GM18870 (cell line): ENCODE measurements around the gene TMEM225B.
A peak's percentile ranks its signal among the peaks of the same experiment; 100 is the strongest.
"Not testable (repeated sequence)": the region's sequence is repeated elsewhere in the genome, so short reads cannot be mapped to it uniquely, and the experiment has no call there.

Experiments
- ATAC-seq: cut with Tn5 transposase; IDR thresholded peaks from one replicate; pipeline ENCODE4 v1.9.1; 2021; ENCODE audit warnings: moderate library complexity; ENCODE audit not compliant: unreplicated experiment

Gene TMEM225B

GRCh38 chr7:99597762-99598501 lies at the start of gene TMEM225B:
TSS of gene TMEM225B (plus strand) at chr7:99598267. CDS start at chr7:99604389, 6,122 bp downstream.
- ATAC-seq, result no peak

GRCh38 chr7:99549545-99549944 lies 48.5 kb upstream of the TMEM225B start:
- ATAC-seq, result not testable (repeated sequence)

GRCh38 chr7:99551334-99551733 lies 46.7 kb upstream of the TMEM225B start:
- ATAC-seq, result no peak

- peak; percentile 87 for ATAC-seq
These were observed 46.2 kb upstream of the TMEM225B start, which contains the start of gene FAM200A for GRCh38 chr7:99551767-99552463. TSS of gene FAM200A (minus strand) at chr7:99552114. CDS start at chr7:99548407, 3,707 bp downstream.

GRCh38 chr7:99553039-99553438 lies 45.0 kb upstream of the TMEM225B start:
- no peak for ATAC-seq

GRCh38 chr7:99554939-99555338 lies 43.1 kb upstream of the TMEM225B start:
- ATAC-seq, result no peak

GRCh38 chr7:99557196-99557607 lies 40.9 kb upstream of the TMEM225B start:
- ATAC-seq, result no peak

- ATAC-seq, result no peak
These were observed 40.1 kb upstream of the TMEM225B start for GRCh38 chr7:99557940-99558305.

- peak; percentile 51 for ATAC-seq
These were observed 39.5 kb upstream of the TMEM225B start, which contains the start of gene ZNF655 for GRCh38 chr7:99558306-99559174. TSS of gene ZNF655 (plus strand) at chr7:99558642. CDS start at chr7:99560560, 1,918 bp downstream.

GRCh38 chr7:99559175-99559915 lies 38.7 kb upstream of the TMEM225B start:
- ATAC-seq, result no peak

GRCh38 chr7:99560834-99561736 lies 37.0 kb upstream of the TMEM225B start:
- ATAC-seq, result no peak

- ATAC-seq, result no peak
These were observed 36.4 kb upstream of the TMEM225B start for GRCh38 chr7:99561737-99562051.

GRCh38 chr7:99562114-99562784 lies 35.8 kb upstream of the TMEM225B start:
- ATAC-seq, result no peak

GRCh38 chr7:99562832-99563231 lies 35.2 kb upstream of the TMEM225B start:
- ATAC-seq, result no peak

GRCh38 chr7:99563650-99564049 lies 34.4 kb upstream of the TMEM225B start:
- ATAC-seq, result no peak

- not testable (repeated sequence) for ATAC-seq
These were observed 29.3 kb upstream of the TMEM225B start for GRCh38 chr7:99568770-99569169.

GRCh38 chr7:99571768-99572167 lies 26.3 kb upstream of the TMEM225B start:
- ATAC-seq, result no peak

GRCh38 chr7:99573257-99573656 lies 24.8 kb upstream of the TMEM225B start:
- ATAC-seq, result no peak

GRCh38 chr7:99576251-99576650 lies 21.8 kb upstream of the TMEM225B start:
- ATAC-seq, result no peak
